Measurements from ENCODE around the gene NEK7. TPM values are rescaled to one million over a fixed set of nuclear protein-coding genes. Genes with fewer than 3 reads are reported as not detected.

The NEK7 gene
- total and polyA plus RNA-seq, 2 of the 8 experiments (the other 6 are each of a cell fraction or from before 2014, with no cell fraction given): 5.1 to 10.0 TPM

GRCh38 chr1:198255784-198256183 lies 99.0 kb downstream of the NEK7 start:
- H3K36me3 ChIP-seq (ENCODE audit: control insufficient read depth in 2 of 4, insufficient read depth in 4 of 4, low read length in 3 of 4): no peaks in the 10 kb centered on the region
- no peaks in the 10 kb centered on the region for H3K79me2 ChIP-seq (ENCODE audit: control insufficient read depth in 1 of 2, insufficient read depth in 2 of 2, low read length in 2 of 2)
- H3K18ac ChIP-seq (ENCODE audit: extremely low read depth, low read length): no peak overlapping the region
- no peak for DNase-seq (ENCODE audit: low read depth in 1 of 2, low spot score in 2 of 2)
- no peak overlapping the region for H3K9ac ChIP-seq (replicated peaks in 1 of 4; ENCODE audit: extremely low read depth in 1 of 4, low read depth in 3 of 4, low read length in 3 of 4)
- H2AK5ac ChIP-seq (ENCODE audit: low read depth, low read length): no peak overlapping the region
- no peaks in the 10 kb centered on the region for H4K20me1 ChIP-seq (replicated peaks in 1 of 2; ENCODE audit: control insufficient read depth in 1 of 2, insufficient read depth in 2 of 2, low read length in 2 of 2)
- H3K4me2 ChIP-seq (ENCODE audit: insufficient read depth in 1 of 2, low read depth in 2 of 2, low read length in 2 of 2): no peak overlapping the region
- no peak overlapping the region for H2AFZ ChIP-seq (ENCODE audit: low read length)
- H4K8ac ChIP-seq (ENCODE audit: extremely low read depth, insufficient read depth, low read length): no peak overlapping the region
- no peak overlapping the region for H2BK20ac ChIP-seq (ENCODE audit: low read length)
- H3K79me1 ChIP-seq (ENCODE audit: low read depth, low read length): no peaks in the 10 kb centered on the region
- no peak overlapping the region for H3K27ac ChIP-seq (ENCODE audit: low read depth, low read length)
- ChIA-PET POLR2A (ENCODE audit: partially characterized antibody) (interaction anchor here (1.4 kb wide), 1 partner anchor 9 kb away, joined by 3 read pairs; no protein-coding TSS in a partner anchor), CTCF (ENCODE audit: partially characterized antibody) (interaction anchor here (1.1 to 2.6 kb wide), 5 partner anchors 9 to 100 kb away, joined by 3 to 11 read pairs (median 5); no protein-coding TSS in a partner anchor)
- no peak for FAIRE-seq
- no peak overlapping the region for H3K23ac ChIP-seq (ENCODE audit: insufficient read length)
- no peak overlapping the region for H2BK12ac ChIP-seq (ENCODE audit: low read depth, low read length)
- H3K4ac ChIP-seq (replicated peaks; ENCODE audit: insufficient read length, low read depth, low read length): no peak overlapping the region
- no peak overlapping the region for H2BK120ac ChIP-seq (replicated peaks; ENCODE audit: low read depth, low read length)
- no peaks in the 10 kb centered on the region for H3K9me3 ChIP-seq (ENCODE audit: insufficient read depth in 2 of 2, low read depth in 1 of 2, low read length in 1 of 2)
- no peak overlapping the region for H3K4me3 ChIP-seq (ENCODE audit: extremely low read depth in 1 of 4, insufficient read depth in 2 of 4, low read depth in 3 of 4, low read length in 4 of 4)
- no peak overlapping the region for H4K5ac ChIP-seq (ENCODE audit: insufficient read length, low read depth, low read length)
- peaks cover 0 to 7% (median 3%) of the 10 kb centered on the region in 4 experiments; a peak in 4 of 7 replicates for H3K4me1 ChIP-seq (replicated peaks in 1 of 4; ENCODE audit: control insufficient read depth in 3 of 4, insufficient read depth in 4 of 4, low read length in 3 of 4)
- H4K91ac ChIP-seq (replicated peaks; ENCODE audit: insufficient read length, low read length): no peak overlapping the region
- no peak overlapping the region for H3K14ac ChIP-seq (ENCODE audit: insufficient read length)
- H3K23me2 ChIP-seq (ENCODE audit: low read depth, low read length): no peaks in the 10 kb centered on the region
- TF ChIP-seq BACH1 (IDR thresholded peaks at IDR 0.05; ENCODE audit: low read length) (no peak), ASH2L (IDR thresholded peaks at IDR 0.05; ENCODE audit: low read length) (no peak), FOSL1 (IDR thresholded peaks at IDR 0.05; ENCODE audit: insufficient read depth, low read depth, low read length) (no peak), KDM5A (IDR thresholded peaks at IDR 0.05; ENCODE audit: low read length) (no peak), SUZ12 (IDR thresholded peaks at IDR 0.05; ENCODE audit: low read length) (no peak), RBBP5 (IDR thresholded peaks at IDR 0.05; ENCODE audit: borderline replicate concordance, low read depth, low read length) (no peak), RFX5 (IDR thresholded peaks at IDR 0.05; ENCODE audit: borderline replicate concordance, low read depth, low read length) (no peak), USF2 (IDR thresholded peaks at IDR 0.05; ENCODE audit: low read length) (no peak), TAF7 (optimal IDR thresholded peaks at IDR 0.05; ENCODE audit: borderline replicate concordance, low read depth, low read length) (no peak)
- TF ChIP-seq, protein P1, sequence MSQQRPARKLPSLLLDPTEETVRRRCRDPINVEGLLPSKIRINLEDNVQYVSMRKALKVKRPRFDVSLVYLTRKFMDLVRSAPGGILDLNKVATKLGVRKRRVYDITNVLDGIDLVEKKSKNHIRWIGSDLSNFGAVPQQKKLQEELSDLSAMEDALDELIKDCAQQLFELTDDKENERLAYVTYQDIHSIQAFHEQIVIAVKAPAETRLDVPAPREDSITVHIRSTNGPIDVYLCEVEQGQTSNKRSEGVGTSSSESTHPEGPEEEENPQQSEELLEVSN (IDR thresholded peaks at IDR 0.05): no peak
- no peak overlapping the region for H2BK15ac ChIP-seq (ENCODE audit: low read length)
- no peaks in the 10 kb centered on the region for H3K27me3 ChIP-seq (replicated peaks in 1 of 4; ENCODE audit: control insufficient read depth in 3 of 4, extremely low read depth in 1 of 4, insufficient read depth in 3 of 4, low read length in 3 of 4)
- H3K56ac ChIP-seq (replicated peaks; ENCODE audit: insufficient read length, low read depth, low read length): no peak overlapping the region
- H2BK5ac ChIP-seq (ENCODE audit: low read depth, low read length): no peak overlapping the region
- 79% methylated on average over 1 of the region's 1 CpG; no CpG with 5 or more reads in 1 of the 2 experiments for WGBS, 2 experiments (ENCODE audit: extremely low coverage in 1 of 2, insufficient coverage in 1 of 2, insufficient read length in 1 of 2, insufficient replicate concordance in 2 of 2, low coverage in 1 of 2, low lambda C conversion rate in 2 of 2, missing lambda C conversion rate in 1 of 2)

Measured in H1 (cell line).